HCT116 (cell line): Measurements from ENCODE around the gene CAPZB. TPM values are rescaled to one million over a fixed set of nuclear protein-coding genes. Genes with fewer than 3 reads are reported as not detected.

Source experiments
- ATAC-seq: fragments of 200-7000 bp; cut with Tn5 transposase; 2 replicates; pipeline ENCODE4 v1.9.1; 2020; ENCODE audit warnings: mild to moderate bottlenecking, moderate library complexity
- BruUV-seq: library from RNA; stranded (reverse); fragments of 400-500 nt; replicated peaks from 2 replicates; lab custom pipeline; 2021; lab: Mats Ljungman, UMichigan
- CTCF ChIA-PET: fragments of 300-600 bp; sonication (Branson Sonifier 250); formaldehyde crosslinking; loops from one replicate; lab custom pipeline; 2021; ENCODE audit warnings: antibody characterized with exemption; lab: Charles Lee
- POLR2A ChIA-PET: fragments of 300-600, 350-600 bp; sonication (Branson Sonifier 250); formaldehyde crosslinking; loops from one replicate; lab custom pipeline; 2021; ENCODE audit warnings: antibody characterized with exemption; lab: Charles Lee
- RAD21 ChIA-PET, 2 experiments: fragments of 300-600 bp; sonication (Branson Sonifier 250); formaldehyde crosslinking; loops; one replicate each; lab custom pipeline; 2023; ENCODE audit warnings: low total read pairs in 2 of 2; ENCODE audit not compliant: uncharacterized antibody in 2 of 2, unreplicated experiment in 2 of 2, low non-redundant PET in 1 of 2; lab: Charles Lee
- DNase-seq: peaks from one replicate; pipeline ENCODE4 v3.0.0-alpha.2; 2010; ENCODE audit warnings: low read depth, low spot score
- H2AFZ ChIP-seq: fragments of 200-600 bp; shearing (Covaris generic), sonication (generic); 2 replicates; pipeline ENCODE4 v1.6.1; 2017; ENCODE audit warnings: low read depth, mixed run types, mixed read lengths, antibody characterized with exemption, low read length; ENCODE audit not compliant: poor library complexity, severe bottlenecking
- H3K27ac ChIP-seq: 2 replicates; pipeline ENCODE4 v1.5.1; 2012; ENCODE audit warnings: low read depth, low read length
- H3K27me3 ChIP-seq: fragments of 200-600 bp; sonication (generic); 2 replicates; pipeline ENCODE4 v1.6.1; 2016; ENCODE audit warnings: mixed run types, low read length, mixed read lengths; ENCODE audit not compliant: insufficient read depth
- H3K36me3 ChIP-seq, 2 experiments: fragments of 200-500 bp in 1 of 2; fragments of 200-600 bp in 1 of 2; sonication (Bioruptor generic) in 1 of 2; sonication (generic) in 1 of 2; 2 replicates each; pipeline versions ENCODE4 v1.5.1 to v1.6.1; 2014 to 2016; ENCODE audit warnings: low read length in 2 of 2, inconsistent platforms in 1 of 2, mixed read lengths in 1 of 2, mixed run types in 1 of 2; ENCODE audit not compliant: insufficient read depth in 2 of 2, control insufficient read depth in 1 of 2
- H3K4me1 ChIP-seq, 2 experiments: fragments of 200-600 bp in 1 of 2; sonication (generic) in 1 of 2; 2 replicates each; pipeline versions ENCODE4 v1.5.1 to v1.6.1; 2012 to 2017; ENCODE audit warnings: low read length in 2 of 2, inconsistent platforms in 1 of 2, mild to moderate bottlenecking in 1 of 2, mixed read lengths in 1 of 2, mixed run types in 1 of 2, moderate library complexity in 1 of 2; ENCODE audit not compliant: insufficient read depth in 2 of 2, control insufficient read depth in 1 of 2
- H3K4me2 ChIP-seq: fragments of 200-600 bp; sonication (generic); 2 replicates; pipeline ENCODE4 v1.6.1; 2017; ENCODE audit warnings: mixed run types, low read length, mixed read lengths
- H3K4me3 ChIP-seq, 2 experiments: fragments of 200-600 bp in 1 of 2; sonication (generic) in 1 of 2; replicated peaks in 1 of 2; 2 replicates each; pipeline ENCODE4 v1.5.1; 2011 to 2016; ENCODE audit warnings: low read length in 2 of 2, control low read depth in 1 of 2, low read depth in 1 of 2, mild to moderate bottlenecking in 1 of 2, mixed read lengths in 1 of 2, mixed run types in 1 of 2
- H3K79me2 ChIP-seq: fragments of 200-600 bp; sonication (generic); 2 replicates; pipeline ENCODE4 v1.6.1; 2017; ENCODE audit warnings: mild to moderate bottlenecking, mixed run types, low read length, moderate library complexity, mixed read lengths; ENCODE audit not compliant: insufficient read depth
- H3K9ac ChIP-seq: fragments of 200-600 bp; sonication (generic); 2 replicates; pipeline ENCODE4 v1.6.1; 2016; ENCODE audit warnings: low read length, mixed read lengths
- H3K9me2 ChIP-seq: fragments of 200-600 bp; sonication (generic), shearing (Covaris generic); 2 replicates; pipeline ENCODE4 v1.6.1; 2017; ENCODE audit warnings: mixed run types, mild to moderate bottlenecking, moderate library complexity; ENCODE audit not compliant: insufficient read depth
- H3K9me3 ChIP-seq, 2 experiments: fragments of 200-500 bp in 1 of 2; fragments of 200-600 bp in 1 of 2; sonication (Bioruptor generic) in 1 of 2; sonication (generic) in 1 of 2; 2 replicates each; pipeline ENCODE4 v1.6.1; 2014 to 2017; ENCODE audit warnings: low read length in 2 of 2, mixed read lengths in 2 of 2, inconsistent platforms in 1 of 2, low read depth in 1 of 2, mild to moderate bottlenecking in 1 of 2, mixed run types in 1 of 2, moderate library complexity in 1 of 2; ENCODE audit not compliant: control insufficient read depth in 1 of 2, insufficient read depth in 1 of 2
- H4K20me1 ChIP-seq: fragments of 200-600 bp; sonication (generic), shearing (Covaris generic); 2 replicates; pipeline ENCODE4 v1.6.1; 2017; ENCODE audit warnings: mixed run types, mild to moderate bottlenecking, moderate library complexity; ENCODE audit not compliant: insufficient read depth
- CEBPB ChIP-seq: IDR thresholded peaks from 2 replicates; pipeline ENCODE4 v1.6.1; 2012; ENCODE audit warnings: low read depth
- CTCF ChIP-seq, 3 experiments: fragments of 200-600 bp in 1 of 3; sonication (generic) in 1 of 3; IDR thresholded peaks in 2 of 3; conservative IDR thresholded peaks in 1 of 3; 2 replicates each; pipeline ENCODE4 v1.5.1; 2012 to 2017; ENCODE audit warnings: low read depth in 2 of 3, low read length in 2 of 3, antibody characterized with exemption in 1 of 3, borderline replicate concordance in 1 of 3, control low read depth in 1 of 3, mild to moderate bottlenecking in 1 of 3, mixed read lengths in 1 of 3, mixed run types in 1 of 3, moderate library complexity in 1 of 3; ENCODE audit not compliant: insufficient read depth in 1 of 3
- EGR1 ChIP-seq: IDR thresholded peaks from 2 replicates; pipeline ENCODE4 v1.6.1; 2012; ENCODE audit warnings: low read depth
- EZH2phosphoT487 ChIP-seq: fragments of 200-600 bp; IDR thresholded peaks from 2 replicates; pipeline ENCODE4 v1.6.1; 2018; ENCODE audit warnings: antibody characterized with exemption, borderline replicate concordance
- JUND ChIP-seq: IDR thresholded peaks from 2 replicates; pipeline ENCODE4 v1.6.1; 2012
- MAX ChIP-seq: IDR thresholded peaks from 2 replicates; pipeline ENCODE4 v1.6.1; 2012
- POLR2A ChIP-seq: IDR thresholded peaks from 2 replicates; pipeline ENCODE4 v1.7.0; 2011; ENCODE audit warnings: borderline replicate concordance; ENCODE audit not compliant: insufficient read depth, insufficient read length; ENCODE audit errors: extremely low read depth
- POLR2AphosphoS5 ChIP-seq: IDR thresholded peaks from 2 replicates; pipeline ENCODE4 v1.6.1; 2011; ENCODE audit warnings: mild to moderate bottlenecking, low read depth, low read length, moderate library complexity
- RAD21 ChIP-seq: IDR thresholded peaks from 2 replicates; pipeline ENCODE4 v1.6.1; 2012; ENCODE audit warnings: low read depth, mild to moderate bottlenecking
- REST ChIP-seq: IDR thresholded peaks from 2 replicates; pipeline ENCODE4 v1.6.1; 2012; ENCODE audit warnings: low read depth
- SIN3A ChIP-seq: IDR thresholded peaks from 2 replicates; pipeline ENCODE4 v1.6.1; 2012; ENCODE audit warnings: low read depth
- SRF ChIP-seq: IDR thresholded peaks from 2 replicates; pipeline ENCODE4 v1.6.1; 2012; ENCODE audit warnings: low read depth
- TCF7L2 ChIP-seq: IDR thresholded peaks from 2 replicates; pipeline ENCODE4 v1.7.0; 2011; ENCODE audit warnings: borderline replicate concordance, inconsistent platforms; ENCODE audit not compliant: insufficient read depth, insufficient read length; ENCODE audit errors: extremely low read depth
- ZNF274 ChIP-seq: fragments of 200-500 bp; sonication (Bioruptor generic); IDR thresholded peaks from 2 replicates; pipeline ENCODE4 v1.6.1; 2014; ENCODE audit warnings: mild to moderate bottlenecking, low read depth, low read length, inconsistent platforms
- intact Hi-C: fragments of 100-400 bp; cut with micrococcal nuclease; formaldehyde crosslinking; loops from 2 replicates; pipeline ENCODE4 v1.10.0; 2022
- total RNA-seq: library from RNA; stranded (reverse); gene quantifications from one replicate; pipeline ENCODE4 v1.2.1, GENCODE V29; 2021; ENCODE audit not compliant: unreplicated experiment

CAPZB gene
- total RNA-seq, 1 experiment from 2014 or later = 203 TPM

GRCh38 chr1:19444296-19445021 lies 40.9 kb downstream of the CAPZB start:
- Histone ChIP-seq H2AFZ (no peak overlapping the region), H3K4me3 (no peak overlapping the region), H4K20me1 (peaks cover 11% of the 10 kb centered on the region; the same call in 1 of the 2 replicates), H3K27me3 (no peaks in the 10 kb centered on the region), H3K9me2 (no peaks in the 10 kb centered on the region), H3K4me1 (peaks cover 30 to 57% of the 10 kb centered on the region in 2 experiments), H3K79me2 (peaks cover 92% of the 10 kb centered on the region), H3K27ac (no peak overlapping the region), H3K9ac (no peak overlapping the region), H3K9me3 (no peaks in the 10 kb centered on the region), H3K36me3 (peaks cover 0 to 7% of the 10 kb centered on the region in 2 experiments; a peak in 1 of 4 replicates), H3K4me2 (no peak overlapping the region)
- no TSS peak for BruUV-seq
- RAD21 ChIA-PET = no interaction called here
- no peak for TF ChIP-seq MAX
- no peak for TF ChIP-seq RAD21
- DNase-seq (no peak), ATAC-seq (no peak)
- CTCF ChIA-PET = no interaction called here
- POLR2A ChIA-PET = no interaction called here
- intact Hi-C loops = no loop called here

GRCh38 chr1:19443326-19443725 lies 42.0 kb downstream of the CAPZB start:
- TF ChIP-seq TCF7L2 (no peak), CEBPB (no peak), ZNF274 (no peak), POLR2AphosphoS5 (no peak), JUND (no peak), CTCF (IDR thresholded peaks at IDR 0.05 in 2 of 3, conservative IDR thresholded peaks at IDR 0.05 in 1 of 3; ENCODE audit: borderline replicate concordance in 1 of 3, insufficient read depth in 1 of 3, low read depth in 2 of 3, low read length in 2 of 3) (no peak), EZH2phosphoT487 (no peak), SIN3A (no peak), EGR1 (no peak), SRF (no peak), POLR2A (no peak), RAD21 (no peak), REST (no peak)
- H3K9me3 ChIP-seq = no peaks in the 10 kb centered on the region
- no peaks in the 10 kb centered on the region for H3K9me2 ChIP-seq
- peaks cover 30 to 47% of the 10 kb centered on the region in 2 experiments for H3K4me1 ChIP-seq
- no peak overlapping the region for H3K27ac ChIP-seq
- peaks cover 92% of the 10 kb centered on the region for H3K79me2 ChIP-seq
- peaks cover 11% of the 10 kb centered on the region; the same call in 1 of the 2 replicates for H4K20me1 ChIP-seq
- CTCF ChIA-PET = no interaction called here
- H3K36me3 ChIP-seq = no peaks in the 10 kb centered on the region
- RAD21 ChIA-PET = no interaction called here
- H2AFZ ChIP-seq = no peak overlapping the region
- no TSS peak for BruUV-seq
- no peaks in the 10 kb centered on the region for H3K27me3 ChIP-seq
- no peak overlapping the region for H3K4me2 ChIP-seq
- POLR2A ChIA-PET = no interaction called here
- ATAC-seq (no peak), DNase-seq (no peak)
- intact Hi-C loops = no loop called here
- H3K4me3 ChIP-seq = no peak overlapping the region
- no peak overlapping the region for H3K9ac ChIP-seq
